Measurements from ENCODE around the gene HSD17B14.

Gene HSD17B14

GRCh38 chr19:48845384-48845783, 9.1 kb upstream of the HSD17B14 start:
- no peaks in the 10 kb centered on the region for H3K27me3 ChIP-seq (ENCODE audit: insufficient read depth, poor library complexity, severe bottlenecking)
- TF ChIP-seq CTCF (IDR thresholded peaks at IDR 0.05; ENCODE audit: insufficient read depth, low read length) (no peak), SPI1 (IDR thresholded peaks at IDR 0.05; ENCODE audit: borderline replicate concordance, low read depth) (no peak), GABPA (IDR thresholded peaks at IDR 0.05; ENCODE audit: low read depth) (no peak), POLR2AphosphoS5 (IDR thresholded peaks at IDR 0.05; ENCODE audit: low read depth) (no peak), REST (IDR thresholded peaks at IDR 0.05; ENCODE audit: insufficient replicate concordance, low read depth) (no peak)
- H3K27ac ChIP-seq (replicated peaks): no peak overlapping the region
- no peak for DNase-seq (ENCODE audit: low read depth in 1 of 2, low spot score in 1 of 2)
- no peak overlapping the region for H3K4me3 ChIP-seq (replicated peaks; ENCODE audit: insufficient read depth, low read length)

GRCh38 chr19:48844472-48844871, 8.2 kb upstream of the HSD17B14 start:
- DNase-seq (ENCODE audit: low read depth in 1 of 2, low spot score in 1 of 2): no peak
- Histone ChIP-seq H3K4me3 (replicated peaks; ENCODE audit: insufficient read depth, low read length) (no peak overlapping the region), H3K27me3 (ENCODE audit: insufficient read depth, poor library complexity, severe bottlenecking) (no peaks in the 10 kb centered on the region), H3K27ac (replicated peaks) (no peak overlapping the region)
- no peak for TF ChIP-seq SPI1 (IDR thresholded peaks at IDR 0.05; ENCODE audit: borderline replicate concordance, low read depth)
- TF ChIP-seq CTCF (IDR thresholded peaks at IDR 0.05; ENCODE audit: insufficient read depth, low read length): no peak
- TF ChIP-seq REST (IDR thresholded peaks at IDR 0.05; ENCODE audit: insufficient replicate concordance, low read depth): no peak
- no peak for TF ChIP-seq POLR2AphosphoS5 (IDR thresholded peaks at IDR 0.05; ENCODE audit: low read depth)
- no peak for TF ChIP-seq GABPA (IDR thresholded peaks at IDR 0.05; ENCODE audit: low read depth)

GRCh38 chr19:48842789-48843162, 6.5 kb upstream of the HSD17B14 start:
- DNase-seq (ENCODE audit: low read depth in 1 of 2, low spot score in 1 of 2): peak in 1 of 2 experiments; percentile 33
- no peak overlapping the region for H3K4me3 ChIP-seq (replicated peaks; ENCODE audit: insufficient read depth, low read length)
- H3K27ac ChIP-seq (replicated peaks): no peak overlapping the region
- no peaks in the 10 kb centered on the region for H3K27me3 ChIP-seq (ENCODE audit: insufficient read depth, poor library complexity, severe bottlenecking)
- no peak for TF ChIP-seq REST (IDR thresholded peaks at IDR 0.05; ENCODE audit: insufficient replicate concordance, low read depth)
- peak; percentile 68 for TF ChIP-seq CTCF (IDR thresholded peaks at IDR 0.05; ENCODE audit: insufficient read depth, low read length)

Data from HL-60 (cell line).